Breast epithelium (tissue), 3 donors: ENCODE results near the gene KRTAP9-1.

Source experiments
- POLR2AphosphoS5 ChIP-seq, 3 donors: sonication (generic); formaldehyde crosslinking; IDR thresholded peaks; one replicate each; pipeline ENCODE4 v1.6.1; 2017; ENCODE audit warnings: antibody characterized with exemption in 3 of 3
- TF ChIP-seq, protein P1 (sequence below), 3 donors: fragments of 450-650 bp; IDR thresholded peaks; one replicate each; pipeline ENCODE4 v1.5.1; 2016 to 2017; ENCODE audit warnings: antibody characterized with exemption in 3 of 3, mild to moderate bottlenecking in 3 of 3, moderate library complexity in 3 of 3

DNA sequence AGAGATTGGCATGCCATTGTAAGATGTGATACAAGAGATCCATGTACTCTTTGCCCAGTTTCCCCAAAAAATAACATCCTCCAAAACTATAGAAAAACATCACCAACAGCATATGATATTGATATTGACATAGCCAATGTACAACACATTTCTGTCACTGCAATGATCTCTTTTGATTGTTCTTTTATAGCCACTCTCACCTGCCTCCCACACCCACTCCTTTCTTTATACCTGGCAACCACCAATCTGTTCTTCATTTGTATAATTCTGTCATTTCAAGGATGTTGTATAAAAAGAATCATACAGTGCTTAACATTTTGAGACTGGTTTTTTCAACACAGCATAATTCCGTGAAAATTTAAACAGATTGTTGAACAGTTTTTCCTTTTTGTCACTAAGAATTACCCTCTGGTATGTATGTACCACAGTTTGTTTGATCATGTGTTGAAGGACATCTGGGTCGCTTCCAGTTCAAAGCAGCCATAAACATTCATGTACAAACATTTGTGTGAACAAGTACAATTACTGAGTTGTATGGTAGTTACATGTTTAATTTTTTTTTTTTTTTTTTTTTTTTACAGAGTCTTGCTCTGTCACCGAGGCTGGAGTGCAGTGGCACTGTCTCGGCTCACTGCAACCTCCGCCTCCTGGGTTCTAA is 9.9 kb downstream of the KRTAP9-1 start:
- TF ChIP-seq POLR2AphosphoS5 (IDR thresholded peaks at IDR 0.05): no peak
- TF ChIP-seq, protein P1, sequence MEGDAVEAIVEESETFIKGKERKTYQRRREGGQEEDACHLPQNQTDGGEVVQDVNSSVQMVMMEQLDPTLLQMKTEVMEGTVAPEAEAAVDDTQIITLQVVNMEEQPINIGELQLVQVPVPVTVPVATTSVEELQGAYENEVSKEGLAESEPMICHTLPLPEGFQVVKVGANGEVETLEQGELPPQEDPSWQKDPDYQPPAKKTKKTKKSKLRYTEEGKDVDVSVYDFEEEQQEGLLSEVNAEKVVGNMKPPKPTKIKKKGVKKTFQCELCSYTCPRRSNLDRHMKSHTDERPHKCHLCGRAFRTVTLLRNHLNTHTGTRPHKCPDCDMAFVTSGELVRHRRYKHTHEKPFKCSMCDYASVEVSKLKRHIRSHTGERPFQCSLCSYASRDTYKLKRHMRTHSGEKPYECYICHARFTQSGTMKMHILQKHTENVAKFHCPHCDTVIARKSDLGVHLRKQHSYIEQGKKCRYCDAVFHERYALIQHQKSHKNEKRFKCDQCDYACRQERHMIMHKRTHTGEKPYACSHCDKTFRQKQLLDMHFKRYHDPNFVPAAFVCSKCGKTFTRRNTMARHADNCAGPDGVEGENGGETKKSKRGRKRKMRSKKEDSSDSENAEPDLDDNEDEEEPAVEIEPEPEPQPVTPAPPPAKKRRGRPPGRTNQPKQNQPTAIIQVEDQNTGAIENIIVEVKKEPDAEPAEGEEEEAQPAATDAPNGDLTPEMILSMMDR (IDR thresholded peaks at IDR 0.05): no peak
